Measurements from ENCODE around the gene ANO2. TPM values are rescaled to one million over a fixed set of nuclear protein-coding genes. Genes with fewer than 3 reads are reported as not detected.

ANO2 gene
- polyA plus RNA-seq, 1 donor from 2014 or later, result 1.8 TPM

DNA sequence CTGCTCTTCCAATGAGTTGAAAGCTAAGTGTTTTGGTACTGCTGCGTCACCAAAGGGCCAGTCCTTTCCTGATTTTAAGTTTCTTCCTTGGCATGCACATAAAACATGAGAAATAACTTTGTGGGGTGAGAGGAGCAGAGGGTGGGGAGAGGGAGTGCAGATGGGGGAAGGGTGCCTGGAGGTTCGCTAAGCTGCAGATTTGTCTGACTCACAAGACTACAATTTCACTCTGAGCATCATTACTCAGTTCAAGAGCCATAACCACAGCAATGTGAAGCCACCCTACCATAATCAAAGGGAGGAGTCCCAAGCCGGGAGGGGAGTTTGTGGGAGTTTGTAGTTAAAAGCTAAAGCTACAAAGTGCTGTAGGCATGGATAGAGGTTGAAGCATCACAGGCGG is 136.1 kb downstream of the ANO2 start:
- H3K9me3 ChIP-seq (ENCODE audit: low read length), result no peaks in the 10 kb centered on the region
- no peaks in the 10 kb centered on the region for H3F3A ChIP-seq (ENCODE audit: insufficient read depth, low read length, poor library complexity, severe bottlenecking)
- no peak overlapping the region for H3K9ac ChIP-seq (ENCODE audit: low read length)
- H3K27ac ChIP-seq (ENCODE audit: low read length), result no peak overlapping the region
- H2AFZ ChIP-seq (ENCODE audit: low read depth, low read length), result no peak overlapping the region
- no peak overlapping the region for H3K4me3 ChIP-seq (ENCODE audit: low read length)
- H4K20me1 ChIP-seq (ENCODE audit: insufficient read depth), result no peaks in the 10 kb centered on the region
- no peaks in the 10 kb centered on the region for H3K27me3 ChIP-seq (ENCODE audit: insufficient read depth, low read depth, low read length)
- H3K9me2 ChIP-seq (ENCODE audit: insufficient read depth, low read length), result no peaks in the 10 kb centered on the region
- no peaks in the 10 kb centered on the region for H3K36me3 ChIP-seq (ENCODE audit: insufficient read depth, low read length)
- H3K79me2 ChIP-seq (replicated peaks; ENCODE audit: insufficient read depth, low read length), result no peaks in the 10 kb centered on the region
- H3K4me2 ChIP-seq (ENCODE audit: low read length), result no peak overlapping the region
- TF ChIP-seq EZH2 (IDR thresholded peaks at IDR 0.05; ENCODE audit: borderline replicate concordance, insufficient read depth, low read length, poor library complexity, severe bottlenecking) (no peak), POLR2AphosphoS5 (IDR thresholded peaks at IDR 0.05) (no peak), SMC3 (conservative IDR thresholded peaks at IDR 0.05; ENCODE audit: poor library complexity) (no peak), RAD21 (conservative IDR thresholded peaks at IDR 0.05) (no peak), EP300 (conservative IDR thresholded peaks at IDR 0.05; ENCODE audit: poor library complexity, severe bottlenecking) (no peak), TAF1 (IDR thresholded peaks at IDR 0.05; ENCODE audit: low read depth) (no peak), MXI1 (conservative IDR thresholded peaks at IDR 0.05; ENCODE audit: poor library complexity, severe bottlenecking) (no peak)
- TF ChIP-seq, protein P1, sequence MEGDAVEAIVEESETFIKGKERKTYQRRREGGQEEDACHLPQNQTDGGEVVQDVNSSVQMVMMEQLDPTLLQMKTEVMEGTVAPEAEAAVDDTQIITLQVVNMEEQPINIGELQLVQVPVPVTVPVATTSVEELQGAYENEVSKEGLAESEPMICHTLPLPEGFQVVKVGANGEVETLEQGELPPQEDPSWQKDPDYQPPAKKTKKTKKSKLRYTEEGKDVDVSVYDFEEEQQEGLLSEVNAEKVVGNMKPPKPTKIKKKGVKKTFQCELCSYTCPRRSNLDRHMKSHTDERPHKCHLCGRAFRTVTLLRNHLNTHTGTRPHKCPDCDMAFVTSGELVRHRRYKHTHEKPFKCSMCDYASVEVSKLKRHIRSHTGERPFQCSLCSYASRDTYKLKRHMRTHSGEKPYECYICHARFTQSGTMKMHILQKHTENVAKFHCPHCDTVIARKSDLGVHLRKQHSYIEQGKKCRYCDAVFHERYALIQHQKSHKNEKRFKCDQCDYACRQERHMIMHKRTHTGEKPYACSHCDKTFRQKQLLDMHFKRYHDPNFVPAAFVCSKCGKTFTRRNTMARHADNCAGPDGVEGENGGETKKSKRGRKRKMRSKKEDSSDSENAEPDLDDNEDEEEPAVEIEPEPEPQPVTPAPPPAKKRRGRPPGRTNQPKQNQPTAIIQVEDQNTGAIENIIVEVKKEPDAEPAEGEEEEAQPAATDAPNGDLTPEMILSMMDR (IDR thresholded peaks at IDR 0.05; ENCODE audit: poor library complexity, severe bottlenecking), result no peak
- TF ChIP-seq, protein P2, sequence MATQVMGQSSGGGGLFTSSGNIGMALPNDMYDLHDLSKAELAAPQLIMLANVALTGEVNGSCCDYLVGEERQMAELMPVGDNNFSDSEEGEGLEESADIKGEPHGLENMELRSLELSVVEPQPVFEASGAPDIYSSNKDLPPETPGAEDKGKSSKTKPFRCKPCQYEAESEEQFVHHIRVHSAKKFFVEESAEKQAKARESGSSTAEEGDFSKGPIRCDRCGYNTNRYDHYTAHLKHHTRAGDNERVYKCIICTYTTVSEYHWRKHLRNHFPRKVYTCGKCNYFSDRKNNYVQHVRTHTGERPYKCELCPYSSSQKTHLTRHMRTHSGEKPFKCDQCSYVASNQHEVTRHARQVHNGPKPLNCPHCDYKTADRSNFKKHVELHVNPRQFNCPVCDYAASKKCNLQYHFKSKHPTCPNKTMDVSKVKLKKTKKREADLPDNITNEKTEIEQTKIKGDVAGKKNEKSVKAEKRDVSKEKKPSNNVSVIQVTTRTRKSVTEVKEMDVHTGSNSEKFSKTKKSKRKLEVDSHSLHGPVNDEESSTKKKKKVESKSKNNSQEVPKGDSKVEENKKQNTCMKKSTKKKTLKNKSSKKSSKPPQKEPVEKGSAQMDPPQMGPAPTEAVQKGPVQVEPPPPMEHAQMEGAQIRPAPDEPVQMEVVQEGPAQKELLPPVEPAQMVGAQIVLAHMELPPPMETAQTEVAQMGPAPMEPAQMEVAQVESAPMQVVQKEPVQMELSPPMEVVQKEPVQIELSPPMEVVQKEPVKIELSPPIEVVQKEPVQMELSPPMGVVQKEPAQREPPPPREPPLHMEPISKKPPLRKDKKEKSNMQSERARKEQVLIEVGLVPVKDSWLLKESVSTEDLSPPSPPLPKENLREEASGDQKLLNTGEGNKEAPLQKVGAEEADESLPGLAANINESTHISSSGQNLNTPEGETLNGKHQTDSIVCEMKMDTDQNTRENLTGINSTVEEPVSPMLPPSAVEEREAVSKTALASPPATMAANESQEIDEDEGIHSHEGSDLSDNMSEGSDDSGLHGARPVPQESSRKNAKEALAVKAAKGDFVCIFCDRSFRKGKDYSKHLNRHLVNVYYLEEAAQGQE (IDR thresholded peaks at IDR 0.05; ENCODE audit: borderline replicate concordance), result no peak

GRCh38 chr12:5807514-5808219 is 137.4 kb downstream of the ANO2 start:
- no peak overlapping the region for H3K9ac ChIP-seq (ENCODE audit: low read length)

More at GRCh38 chr12:5807514-5808219, 137.4 kb downstream of the ANO2 start:
- no peak overlapping the region for H3K27ac ChIP-seq (ENCODE audit: low read length)
- no peak for TF ChIP-seq MXI1 (conservative IDR thresholded peaks at IDR 0.05; ENCODE audit: poor library complexity, severe bottlenecking)
- TF ChIP-seq SMC3 (conservative IDR thresholded peaks at IDR 0.05; ENCODE audit: poor library complexity), result no peak
- TF ChIP-seq, protein P2 (IDR thresholded peaks at IDR 0.05; ENCODE audit: borderline replicate concordance), result no peak
- TF ChIP-seq POLR2AphosphoS5 (IDR thresholded peaks at IDR 0.05), result no peak
- TF ChIP-seq TAF1 (IDR thresholded peaks at IDR 0.05; ENCODE audit: low read depth), result no peak
- TF ChIP-seq EZH2 (IDR thresholded peaks at IDR 0.05; ENCODE audit: borderline replicate concordance, insufficient read depth, low read length, poor library complexity, severe bottlenecking), result no peak
- no peak for TF ChIP-seq RAD21 (conservative IDR thresholded peaks at IDR 0.05)
- TF ChIP-seq EP300 (conservative IDR thresholded peaks at IDR 0.05; ENCODE audit: poor library complexity, severe bottlenecking), result no peak
- TF ChIP-seq, protein P1 (IDR thresholded peaks at IDR 0.05; ENCODE audit: poor library complexity, severe bottlenecking), result no peak
- H3K4me3 ChIP-seq (ENCODE audit: low read length), result no peak overlapping the region
- no peaks in the 10 kb centered on the region for H3K9me2 ChIP-seq (ENCODE audit: insufficient read depth, low read length)
- no peaks in the 10 kb centered on the region for H3K9me3 ChIP-seq (ENCODE audit: low read length)
- H2AFZ ChIP-seq (ENCODE audit: low read depth, low read length), result no peak overlapping the region
- no peaks in the 10 kb centered on the region for H3K27me3 ChIP-seq (ENCODE audit: insufficient read depth, low read depth, low read length)
- H3K79me2 ChIP-seq (replicated peaks; ENCODE audit: insufficient read depth, low read length), result no peaks in the 10 kb centered on the region
- H3F3A ChIP-seq (ENCODE audit: insufficient read depth, low read length, poor library complexity, severe bottlenecking), result no peaks in the 10 kb centered on the region
- no peaks in the 10 kb centered on the region for H4K20me1 ChIP-seq (ENCODE audit: insufficient read depth)
- H3K36me3 ChIP-seq (ENCODE audit: insufficient read depth, low read length), result no peaks in the 10 kb centered on the region
- H3K4me2 ChIP-seq (ENCODE audit: low read length), result no peak overlapping the region

Data from neural cell (in vitro differentiated cells).